Measurements from ENCODE around the gene KMT2B.

KMT2B gene

DNA sequence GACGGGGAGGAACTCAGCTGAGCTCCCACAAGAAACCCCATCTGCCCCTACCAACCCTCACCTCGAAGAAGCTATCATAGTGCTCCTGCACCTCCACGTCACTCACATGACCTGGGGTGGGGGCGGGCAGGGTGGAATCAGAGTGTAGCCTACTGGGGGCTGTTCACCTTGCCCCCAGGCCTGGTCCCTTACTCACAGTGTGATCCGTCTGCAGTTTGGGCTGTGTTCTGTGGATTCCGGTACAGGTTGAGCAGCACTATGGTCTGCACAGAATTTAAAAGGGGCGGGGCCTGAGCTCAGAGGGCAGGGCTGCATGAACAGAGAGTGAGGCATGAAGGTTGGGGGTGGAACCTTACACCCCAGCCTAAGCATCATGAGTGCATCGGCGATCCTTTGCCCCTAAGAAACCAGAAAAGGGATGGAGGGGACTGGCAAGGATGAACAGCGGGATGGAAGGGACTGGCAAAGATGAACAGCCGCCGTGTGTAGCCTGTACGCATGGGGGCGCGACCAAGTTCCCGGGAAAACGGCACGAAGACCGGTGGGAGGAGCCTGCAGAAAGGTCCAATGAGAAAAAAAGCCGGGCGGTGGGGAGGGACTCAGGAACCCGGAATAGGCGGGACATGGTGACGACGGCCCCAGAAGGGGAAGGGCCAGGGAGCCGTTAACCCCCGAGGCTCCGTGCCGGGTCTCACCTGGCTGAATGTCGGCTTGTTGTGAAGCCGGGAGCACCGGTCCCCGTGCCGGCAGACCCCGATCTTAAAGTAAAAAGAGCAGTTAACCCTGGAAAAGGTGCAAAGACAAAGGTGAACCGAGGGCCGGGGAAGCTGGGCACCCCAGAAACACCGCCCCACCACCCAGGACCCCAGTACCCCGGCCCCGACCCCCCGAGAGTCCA is 26.9 kb downstream of the KMT2B start:
- DNase-seq = peak; percentile 95

- DNase-seq = peak; percentile 99
These were observed 27.7 kb downstream of the KMT2B start, which contains the start of the genes PSENEN and U2AF1L4 for GRCh38 chr19:35745328-35746086. Gene PSENEN (plus strand): TSS chr19:35745651. CDS start chr19:35745931, 280 bp downstream. Gene U2AF1L4 (minus strand): TSS chr19:35745418. CDS start chr19:35745391, 27 bp downstream.

DNA sequence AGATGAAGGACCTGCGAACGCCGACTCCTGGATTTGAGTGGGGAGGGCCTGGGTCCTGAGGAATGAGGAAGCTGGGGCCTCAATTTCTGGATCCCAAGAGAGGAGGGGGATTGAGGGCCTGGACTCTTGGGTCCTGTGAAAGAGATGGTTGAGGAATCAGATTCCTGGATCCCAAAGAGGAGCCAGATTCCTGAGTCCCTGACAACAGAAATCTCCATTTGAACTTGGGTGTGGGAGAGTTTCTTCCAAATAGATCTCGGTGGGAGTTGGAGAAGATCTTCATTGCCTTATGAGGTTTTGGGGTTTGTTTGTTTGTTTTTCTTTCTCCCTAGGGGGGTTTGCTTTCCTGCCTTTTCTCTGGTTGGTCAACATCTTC is 28.3 kb downstream of the KMT2B start:
- no peak for DNase-seq

GRCh38 chr19:35746531-35746930 is 28.7 kb downstream of the KMT2B start:
- DNase-seq = no peak

DNA sequence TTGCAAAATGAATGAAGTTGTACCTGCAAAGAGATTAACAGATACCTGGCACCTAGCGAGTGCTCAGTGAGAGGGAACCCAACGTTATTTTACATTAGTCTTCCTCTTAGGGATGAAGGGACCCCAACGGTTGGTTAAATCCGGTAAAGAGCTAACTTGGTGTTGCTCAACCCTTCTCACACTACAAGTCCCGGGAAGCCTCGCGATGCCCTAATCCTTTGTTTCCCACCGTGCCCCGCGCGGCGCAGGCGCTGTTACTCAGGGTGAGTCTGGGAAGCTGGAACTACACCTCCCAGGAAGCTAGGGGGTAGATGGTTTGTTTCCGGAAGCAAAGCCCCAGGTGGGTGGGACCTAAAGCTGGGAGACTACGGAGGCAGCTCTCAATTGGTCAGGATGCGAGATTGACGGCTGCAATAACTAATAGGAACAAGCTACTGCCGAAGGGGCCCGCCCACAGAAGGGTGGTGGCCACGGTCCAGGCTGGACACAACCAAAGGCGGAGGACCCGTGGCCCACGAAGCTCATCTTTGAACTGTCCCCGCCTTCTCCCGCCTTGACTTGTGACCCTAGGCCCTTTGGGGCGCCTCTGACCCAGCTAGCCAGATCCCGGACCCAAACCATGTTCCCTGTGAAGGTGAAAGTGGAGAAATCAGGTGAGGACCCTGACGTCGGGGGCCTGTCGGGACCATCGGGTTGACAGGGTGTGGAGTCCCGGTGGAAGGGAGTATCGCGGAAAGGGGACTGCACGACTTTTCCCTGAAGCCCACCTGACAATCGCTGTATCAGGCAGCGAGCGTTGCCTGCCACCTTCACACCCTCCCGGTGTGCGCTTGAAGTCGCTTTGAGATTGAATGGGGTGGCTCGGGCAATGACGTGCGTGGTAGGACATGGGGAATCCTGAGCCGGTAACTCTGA is 30.6 kb downstream of the KMT2B start, which contains the start of gene LIN37:
TSS of gene LIN37 (plus strand) at position 471 of the 915 bp plus-strand sequence. CDS start at position 620, 149 bp downstream.
- DNase-seq = peak; percentile 99

DNA sequence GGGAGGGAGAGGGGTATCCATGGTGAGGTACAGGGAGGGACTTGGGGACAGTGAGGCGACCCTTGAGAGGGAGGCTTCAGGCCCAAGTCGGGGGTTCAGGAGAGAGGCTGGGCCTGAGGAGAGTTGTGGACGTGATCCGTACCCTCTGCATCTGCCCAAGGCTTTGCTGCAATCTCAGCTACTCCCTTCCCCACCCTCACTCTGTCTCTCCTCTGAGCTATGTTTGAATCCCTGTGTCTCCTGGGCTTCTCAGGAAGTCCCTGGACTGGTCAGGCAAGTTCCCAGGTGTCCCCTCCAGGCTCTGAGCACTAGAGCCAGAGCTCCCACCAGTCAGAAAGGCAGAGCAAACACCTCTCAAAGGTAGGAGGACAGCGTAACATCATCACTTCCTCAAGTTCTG is 32.4 kb downstream of the KMT2B start:
- DNase-seq = no peak

GRCh38 chr19:35751839-35752745 is 34.3 kb downstream of the KMT2B start:
- no peak for DNase-seq

GRCh38 chr19:35752746-35753350 is 35.0 kb downstream of the KMT2B start:
- DNase-seq = no peak

DNA sequence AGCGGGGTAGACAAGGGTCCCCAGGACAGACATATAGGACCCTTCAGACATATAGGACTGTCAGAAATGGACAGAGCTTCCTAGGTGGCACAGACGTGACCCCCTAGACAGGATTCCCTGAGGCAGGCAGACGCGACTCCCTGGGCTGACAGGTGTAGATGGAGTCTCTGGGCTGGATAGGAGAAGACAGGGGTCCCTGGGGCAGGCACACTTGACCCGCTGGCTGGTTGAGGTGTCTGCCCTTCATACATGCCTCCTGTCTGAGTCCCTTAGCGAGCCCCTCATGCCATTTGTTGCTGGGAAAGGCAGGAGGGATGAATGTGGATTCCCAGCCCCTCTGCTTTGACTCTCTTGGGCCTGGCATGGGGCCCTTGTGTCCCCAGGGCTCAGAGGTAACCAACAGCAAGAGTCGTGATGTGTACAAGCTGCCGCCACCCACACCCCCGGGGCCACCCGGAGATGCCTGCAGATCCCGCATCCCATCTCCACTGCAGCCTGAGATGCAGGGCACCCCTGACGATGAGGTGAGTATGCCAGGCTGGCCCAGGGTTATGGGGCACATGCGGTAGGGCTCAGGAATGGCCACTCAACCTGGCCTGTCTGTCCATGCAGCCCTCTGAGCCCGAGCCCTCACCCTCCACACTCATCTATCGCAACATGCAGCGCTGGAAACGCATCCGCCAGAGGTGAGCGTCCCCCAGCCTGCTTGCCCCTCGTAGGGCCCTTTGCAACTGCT is 36.0 kb downstream of the KMT2B start:
- DNase-seq = no peak

DNA sequence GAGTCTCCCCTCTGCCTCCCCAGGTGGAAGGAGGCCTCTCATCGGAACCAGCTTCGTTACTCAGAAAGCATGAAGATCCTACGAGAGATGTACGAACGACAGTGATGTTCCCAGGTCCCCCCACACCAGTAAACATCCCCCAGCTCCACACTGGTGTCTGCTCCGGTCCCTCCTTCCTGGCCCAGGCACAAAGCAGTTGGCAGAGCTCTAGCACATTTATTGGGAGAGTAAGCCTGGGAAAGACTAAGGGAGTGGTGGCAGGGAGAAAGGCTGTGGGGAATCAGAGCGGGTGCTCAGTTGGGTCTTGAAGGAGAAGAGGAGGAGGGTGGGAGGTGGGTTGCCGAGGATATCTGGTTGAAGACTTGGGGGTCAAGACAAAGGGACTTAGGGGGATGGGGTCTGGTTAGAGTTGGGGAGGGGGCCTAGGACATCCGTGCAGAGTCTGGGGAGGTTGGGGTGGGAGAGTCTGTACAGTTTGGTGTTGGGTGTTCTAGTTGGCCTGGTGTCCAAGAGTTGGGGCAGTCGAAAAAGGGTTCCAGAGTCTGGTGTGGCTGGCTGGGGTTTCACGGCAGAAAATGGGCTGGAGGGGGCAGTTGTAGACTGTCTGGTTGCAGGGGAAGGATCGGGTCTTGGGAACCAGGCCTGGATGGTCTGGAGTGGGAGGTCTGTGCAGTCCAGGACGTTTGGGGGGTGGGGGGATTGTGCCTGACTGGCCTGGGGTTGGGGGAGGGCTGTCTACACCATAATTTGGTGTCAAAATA is 36.7 kb downstream of the KMT2B start:
- no peak for DNase-seq

GRCh38 chr19:35755131-35755549 is 37.3 kb downstream of the KMT2B start:
- no peak for DNase-seq

GRCh38 chr19:35755550-35756376 is 38.0 kb downstream of the KMT2B start:
- DNase-seq = peak; percentile 42

GRCh38 chr19:35756377-35757230 is 38.8 kb downstream of the KMT2B start, which contains the start of gene HSPB6:
Gene HSPB6 (minus strand): TSS chr19:35757029. CDS start chr19:35757008, 21 bp downstream.
- no peak for DNase-seq

DNA sequence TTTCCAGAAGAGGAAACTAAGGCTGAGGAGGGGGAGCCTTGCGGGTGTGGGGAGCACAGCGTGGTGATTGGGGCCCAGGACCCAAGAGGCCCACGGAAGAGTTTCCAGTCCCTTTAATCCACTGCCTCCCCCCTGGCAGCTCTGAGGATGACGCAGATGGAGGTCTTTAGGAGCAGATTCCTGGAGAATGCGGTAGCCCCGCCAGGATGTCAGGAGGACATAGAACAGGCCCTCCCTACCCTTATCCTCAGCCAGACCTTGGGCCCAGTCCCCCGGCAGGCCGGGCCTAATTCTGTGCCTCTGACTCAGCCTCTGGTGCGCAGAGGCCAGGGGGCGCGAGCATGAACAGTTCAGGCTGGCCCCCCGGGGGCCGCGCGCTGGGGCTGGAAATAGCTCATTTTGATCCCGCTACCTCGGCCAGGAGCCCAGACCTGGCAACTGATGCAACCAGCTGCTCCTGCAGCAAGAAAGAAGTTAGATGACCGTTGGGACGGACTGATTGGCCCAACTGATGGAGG is 39.5 kb downstream of the KMT2B start:
- no peak for DNase-seq

DNA sequence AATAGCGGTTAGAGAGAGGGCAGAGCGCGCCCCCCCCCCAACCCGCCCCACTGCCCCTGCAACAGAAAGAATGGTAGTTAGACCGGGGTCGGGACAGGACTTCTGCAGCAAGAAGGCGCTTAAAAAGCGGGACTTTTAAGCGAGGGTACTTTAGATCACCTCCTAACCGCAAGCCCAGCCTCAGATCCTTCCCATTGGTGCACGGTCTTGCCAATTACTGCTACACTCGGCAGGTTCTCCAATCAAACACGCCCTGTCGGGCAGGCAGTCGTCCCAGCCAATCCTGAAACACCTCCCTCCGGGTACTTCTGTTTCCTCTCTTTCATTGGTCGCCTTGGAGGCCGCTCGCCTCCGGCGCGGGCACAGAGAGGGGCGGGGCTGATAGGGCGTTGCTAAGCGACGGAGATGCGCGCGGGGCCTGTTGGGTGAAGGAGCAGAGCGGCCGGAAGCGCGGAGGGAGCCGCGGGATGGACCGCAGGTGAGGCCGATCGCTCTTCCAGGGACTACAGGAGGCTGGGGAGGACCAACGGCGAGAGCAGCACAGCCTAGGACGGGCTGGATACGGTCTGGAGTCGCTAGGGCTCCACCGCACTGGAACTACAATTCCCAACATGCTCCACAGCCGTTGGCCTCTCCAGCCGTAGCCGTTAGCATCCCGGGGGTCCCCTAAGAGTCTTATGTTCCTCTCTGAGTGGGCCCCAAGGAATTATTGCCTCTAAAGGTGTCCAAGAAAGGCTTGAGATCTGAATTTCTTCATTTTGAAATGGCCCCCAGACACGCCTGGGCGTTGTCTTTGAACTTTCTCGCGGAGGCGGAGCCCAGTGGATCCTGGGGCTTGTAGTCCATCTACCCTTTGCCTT is 40.2 kb downstream of the KMT2B start, which contains the start of gene PROSER3:
TSS of gene PROSER3 (plus strand) at position 428 of the 860 bp plus-strand sequence. CDS start at position 468, 40 bp downstream.
- DNase-seq = peak; percentile 100

GRCh38 chr19:35759697-35760096 is 41.9 kb downstream of the KMT2B start:
- no peak for DNase-seq
